Smooth muscle cell (in vitro differentiated cells): ENCODE results near the gene UBR4. TPM values are rescaled to one million over a fixed set of nuclear protein-coding genes. Genes with fewer than 3 reads are reported as not detected.

Source experiments
- DNase-seq: peaks from one replicate; lab custom pipeline; 2025; ENCODE audit not compliant: unreplicated experiment; lab: John Stamatoyannopoulos, UW
- H2AFZ ChIP-seq: fragments of 200-600 bp; sonication (generic); 2 replicates; pipeline ENCODE4 v1.6.0; 2016; ENCODE audit warnings: antibody characterized with exemption, low read depth, mild to moderate bottlenecking
- H3F3A ChIP-seq: fragments of 200-600 bp; sonication (generic); 2 replicates; pipeline ENCODE4 v1.6.0; 2017; ENCODE audit warnings: antibody characterized with exemption, low read depth
- H3K27ac ChIP-seq: fragments of 200-600 bp; sonication (generic); 2 replicates; pipeline ENCODE4 v1.5.1; 2016; ENCODE audit warnings: low read depth, mild to moderate bottlenecking
- H3K27me3 ChIP-seq: fragments of 200-600 bp; sonication (generic); 2 replicates; pipeline ENCODE4 v1.6.1; 2016; ENCODE audit warnings: low read depth, mild to moderate bottlenecking
- H3K36me3 ChIP-seq: fragments of 200-600 bp; sonication (generic); 2 replicates; pipeline ENCODE4 v1.5.1; 2016; ENCODE audit warnings: low read depth
- H3K4me1 ChIP-seq: fragments of 200-600 bp; sonication (generic); 2 replicates; pipeline ENCODE4 v1.5.1; 2016; ENCODE audit warnings: low read depth
- H3K4me2 ChIP-seq: fragments of 200-600 bp; sonication (generic); 2 replicates; pipeline ENCODE4 v1.6.0; 2016; ENCODE audit warnings: mild to moderate bottlenecking
- H3K4me3 ChIP-seq: fragments of 200-600 bp; sonication (generic); 2 replicates; pipeline ENCODE4 v1.5.1; 2016; ENCODE audit warnings: mild to moderate bottlenecking
- H3K79me2 ChIP-seq: fragments of 200-600 bp; sonication (generic); 2 replicates; pipeline ENCODE4 v1.6.0; 2016; ENCODE audit warnings: low read depth, mild to moderate bottlenecking
- H3K9ac ChIP-seq: fragments of 200-600 bp; sonication (generic); 2 replicates; pipeline ENCODE4 v1.6.0; 2016; ENCODE audit warnings: low read depth
- H3K9me3 ChIP-seq: fragments of 200-600 bp; sonication (generic); replicated peaks from 2 replicates; pipeline ENCODE4 v1.5.1; 2016; ENCODE audit warnings: low read depth
- H4K20me1 ChIP-seq: fragments of 200-600 bp; sonication (generic); 2 replicates; pipeline ENCODE4 v1.6.0; 2016; ENCODE audit warnings: low read depth
- WGBS: methylation state at CpG from one replicate; pipeline ENCODE4 v1.1.7; 2016; ENCODE audit warnings: low lambda C conversion rate; 5-methylcytosine and 5-hydroxymethylcytosine counted together
- polyA plus RNA-seq: library from polyadenylated mRNA; unstranded; fragments of >200 nt; fragmentation: Nextera tagmentation; extraction: Ambion mirVana; gene quantifications from 2 replicates; pipeline ENCODE4 v1.2.1, GENCODE V29; 2016
- total RNA-seq: library from RNA; depleted of rRNA; stranded (reverse); fragments of >200 nt; gene quantifications from 2 replicates; pipeline ENCODE4 v1.2.3, GENCODE V29; 2014
- TF ChIP-seq, protein P1 (sequence below): fragments of 200-600 bp; sonication (generic); IDR thresholded peaks from 2 replicates; pipeline ENCODE4 v1.5.1; 2017; ENCODE audit warnings: borderline replicate concordance, mild to moderate bottlenecking, antibody characterized with exemption; ENCODE audit not compliant: insufficient read depth, poor library complexity, severe bottlenecking

UBR4 gene
- total and polyA plus RNA-seq, 2 experiments from 2014 or later = 62.7 to 142 TPM

GRCh38 chr1:19255288-19255687 lies 45.2 kb upstream of the UBR4 start:
- Histone ChIP-seq H3K27me3 (no peaks in the 10 kb centered on the region), H3K27ac (no peak overlapping the region), H3K36me3 (no peaks in the 10 kb centered on the region), H4K20me1 (peaks cover 6% of the 10 kb centered on the region), H3K9me3 (no peaks in the 10 kb centered on the region), H3K79me2 (peaks cover 47% of the 10 kb centered on the region), H3K4me3 (no peak overlapping the region), H3K4me2 (no peak overlapping the region), H3K4me1 (peaks cover 19% of the 10 kb centered on the region), H3F3A (no peaks in the 10 kb centered on the region), H3K9ac (no peak overlapping the region), H2AFZ (no peak overlapping the region)
- 97% methylated on average over 4 of the region's 4 CpGs for WGBS
- DNase-seq = no peak
- TF ChIP-seq, protein P1, sequence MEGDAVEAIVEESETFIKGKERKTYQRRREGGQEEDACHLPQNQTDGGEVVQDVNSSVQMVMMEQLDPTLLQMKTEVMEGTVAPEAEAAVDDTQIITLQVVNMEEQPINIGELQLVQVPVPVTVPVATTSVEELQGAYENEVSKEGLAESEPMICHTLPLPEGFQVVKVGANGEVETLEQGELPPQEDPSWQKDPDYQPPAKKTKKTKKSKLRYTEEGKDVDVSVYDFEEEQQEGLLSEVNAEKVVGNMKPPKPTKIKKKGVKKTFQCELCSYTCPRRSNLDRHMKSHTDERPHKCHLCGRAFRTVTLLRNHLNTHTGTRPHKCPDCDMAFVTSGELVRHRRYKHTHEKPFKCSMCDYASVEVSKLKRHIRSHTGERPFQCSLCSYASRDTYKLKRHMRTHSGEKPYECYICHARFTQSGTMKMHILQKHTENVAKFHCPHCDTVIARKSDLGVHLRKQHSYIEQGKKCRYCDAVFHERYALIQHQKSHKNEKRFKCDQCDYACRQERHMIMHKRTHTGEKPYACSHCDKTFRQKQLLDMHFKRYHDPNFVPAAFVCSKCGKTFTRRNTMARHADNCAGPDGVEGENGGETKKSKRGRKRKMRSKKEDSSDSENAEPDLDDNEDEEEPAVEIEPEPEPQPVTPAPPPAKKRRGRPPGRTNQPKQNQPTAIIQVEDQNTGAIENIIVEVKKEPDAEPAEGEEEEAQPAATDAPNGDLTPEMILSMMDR = no peak

- Histone ChIP-seq H3K4me3 (no peak overlapping the region), H3K27ac (no peak overlapping the region), H4K20me1 (peaks cover 6% of the 10 kb centered on the region), H3K36me3 (no peaks in the 10 kb centered on the region), H3F3A (no peaks in the 10 kb centered on the region), H3K79me2 (peaks cover 55% of the 10 kb centered on the region), H2AFZ (no peak overlapping the region), H3K9ac (no peak overlapping the region), H3K27me3 (no peaks in the 10 kb centered on the region), H3K9me3 (no peaks in the 10 kb centered on the region), H3K4me1 (peaks cover 21% of the 10 kb centered on the region), H3K4me2 (no peak overlapping the region)
- TF ChIP-seq, protein P1 = no peak
- no peak for DNase-seq
Measured at GRCh38 chr1:19254416-19254815, 44.4 kb upstream of the UBR4 start.

DNA sequence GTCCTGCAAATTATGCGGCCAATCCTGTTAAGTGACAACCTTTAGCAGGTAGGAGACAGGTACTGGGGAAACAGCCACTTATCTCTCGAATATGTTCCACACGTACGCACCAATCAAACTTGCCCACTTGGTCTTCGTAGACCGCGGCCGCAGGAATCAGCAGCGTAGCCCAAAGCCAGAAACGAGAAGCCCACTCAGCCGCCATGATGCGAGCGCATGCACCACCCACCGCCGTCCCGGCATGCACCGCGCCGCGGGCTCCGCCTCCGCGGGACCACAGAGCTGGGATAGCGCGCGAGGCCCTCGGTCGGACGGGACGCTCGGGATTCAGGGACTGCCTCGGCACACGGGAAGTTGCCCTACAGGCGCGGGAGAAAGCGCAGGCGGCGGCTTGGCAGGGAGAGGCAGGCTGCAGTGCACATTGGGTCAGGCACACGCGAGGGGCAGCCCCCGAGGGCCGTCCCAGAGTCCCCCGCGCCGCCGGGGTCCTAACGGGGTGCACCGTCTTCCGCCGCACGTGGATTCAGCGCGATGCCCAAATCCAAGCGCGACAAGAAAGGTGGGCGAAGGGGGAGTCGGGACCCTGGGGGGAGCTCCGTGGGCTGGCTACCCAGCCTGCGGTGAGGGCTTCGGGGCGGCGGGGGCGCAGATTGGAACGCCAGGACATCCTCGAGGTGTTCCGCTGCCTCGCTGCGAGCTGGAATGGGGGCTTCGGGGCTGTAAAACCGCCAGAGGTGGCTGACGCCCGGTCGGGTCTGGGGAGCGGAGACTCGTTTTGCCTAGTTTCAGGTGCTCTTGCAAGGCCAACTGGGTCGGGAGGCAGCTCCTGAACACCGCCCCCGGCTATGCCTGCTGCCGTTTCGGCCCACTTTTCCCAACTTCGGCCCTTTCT lies 41.5 kb upstream of the UBR4 start, which contains the start of the genes EMC1 and MRTO4:
Gene EMC1 (minus strand): TSS at position 220 of the 892 bp plus-strand sequence. CDS start 15 bp downstream, at position 205.
Gene MRTO4 (plus strand): TSS at position 501 of the 892 bp plus-strand sequence. CDS start 31 bp downstream, at position 532.
- peaks cover 11% of the 10 kb centered on the region for H4K20me1 ChIP-seq
- no peaks in the 10 kb centered on the region for H3F3A ChIP-seq
- H3K9me3 ChIP-seq = no peaks in the 10 kb centered on the region
- H3K36me3 ChIP-seq = no peaks in the 10 kb centered on the region
- H3K27me3 ChIP-seq = no peaks in the 10 kb centered on the region
- peaks cover 21% of the 10 kb centered on the region for H3K4me1 ChIP-seq
- peak within 1 kb of the TSS; percentile 97 for H3K4me3 ChIP-seq
- H3K27ac ChIP-seq = peak within 1 kb of the TSS; percentile 92
- H3K79me2 ChIP-seq = peaks cover 81% of the 10 kb centered on the region
- peak within 1 kb of the TSS; percentile 94 for H3K9ac ChIP-seq
- peak within 1 kb of the TSS; percentile 98 for H2AFZ ChIP-seq
- TF ChIP-seq, protein P1 = no peak
- WGBS = under 1% methylated on average over 79 of the region's 81 CpGs
- H3K4me2 ChIP-seq = peak within 1 kb of the TSS; percentile 98
- DNase-seq = peak; percentile 69
